Esophagus muscularis mucosa (tissue), 4 donors: Measurements from ENCODE around the gene SF3A1.

Source experiments
- CTCF ChIP-seq, 3 experiments: fragments of 200-600 bp in 2 of 3; fragments of 450-650 bp in 1 of 3; sonication (generic) in 2 of 3; IDR thresholded peaks; one replicate each; pipeline ENCODE4 v1.5.1; 2017 to 2019; ENCODE audit warnings: antibody characterized with exemption in 3 of 3, mild to moderate bottlenecking in 2 of 3, moderate library complexity in 1 of 3
- EP300 ChIP-seq: sonication (generic); formaldehyde crosslinking; IDR thresholded peaks from one replicate; pipeline ENCODE4 v1.6.1; 2017; ENCODE audit warnings: antibody characterized with exemption
- POLR2A ChIP-seq: fragments of 450-650 bp; IDR thresholded peaks from one replicate; pipeline ENCODE4 v1.6.1; 2017; ENCODE audit warnings: antibody characterized with exemption, moderate library complexity, mild to moderate bottlenecking, low read depth
- POLR2AphosphoS5 ChIP-seq, 2 donors: sonication (generic); formaldehyde crosslinking; IDR thresholded peaks; one replicate each; pipeline ENCODE4 v1.6.1; 2017; ENCODE audit warnings: antibody characterized with exemption in 2 of 2

GRCh38 chr22:30383061-30383460 lies 26.4 kb upstream of the SF3A1 start:
- TF ChIP-seq CTCF (IDR thresholded peaks at IDR 0.05) (no peak), POLR2A (no peak), POLR2AphosphoS5 (IDR thresholded peaks at IDR 0.05) (no peak), EP300 (no peak)
